GM18502 (cell line): ENCODE measurements around the gene CSRP1.
A peak's percentile ranks its signal among the peaks of the same experiment; 100 is the strongest.
"Not testable (repeated sequence)": the region's sequence is repeated elsewhere in the genome, so short reads cannot be mapped to it uniquely, and the experiment has no call there.

Experiments
- ATAC-seq: cut with Tn5 transposase; IDR thresholded peaks from one replicate; pipeline ENCODE4 v1.9.1; 2021; ENCODE audit warnings: mild to moderate bottlenecking; ENCODE audit not compliant: unreplicated experiment, poor library complexity

CSRP1 gene

DNA sequence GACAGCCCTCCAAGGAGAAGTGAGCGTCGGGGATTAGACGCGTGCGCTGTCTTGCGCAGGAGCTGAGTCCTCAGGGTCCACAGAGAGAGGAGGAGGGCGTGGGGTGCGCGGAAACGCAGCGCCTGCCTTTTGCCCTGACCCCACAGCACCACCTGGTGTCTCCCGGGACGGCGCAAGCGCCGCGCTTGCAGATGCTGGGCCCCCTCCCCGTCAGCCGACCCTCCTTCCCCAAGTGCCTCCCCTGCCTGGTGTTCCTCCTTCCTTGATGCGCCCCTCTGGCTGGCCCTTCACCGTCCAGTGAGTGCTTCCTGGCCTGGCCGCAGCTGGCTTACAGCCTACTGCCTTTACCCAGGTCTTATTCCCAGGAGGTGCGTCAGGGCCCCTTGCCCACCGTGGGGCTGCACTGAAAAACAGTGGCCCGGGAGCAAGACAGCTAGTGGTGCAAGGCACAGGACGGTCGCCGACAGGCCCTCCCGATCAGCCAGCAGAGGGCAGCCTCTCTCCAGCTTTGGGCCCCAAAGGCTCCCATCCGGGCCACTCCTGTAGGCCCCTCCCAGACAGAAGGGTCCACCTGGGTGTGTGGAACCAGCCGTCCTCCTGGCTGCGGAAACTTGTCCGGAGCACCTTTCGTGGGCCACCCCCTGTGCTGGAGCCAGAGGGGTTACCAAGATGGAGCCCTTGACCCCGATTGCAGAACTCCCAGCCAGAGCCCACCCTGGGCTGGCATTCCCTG is 25.0 kb downstream of the CSRP1 start:
- ATAC-seq, result peak; percentile 77

DNA sequence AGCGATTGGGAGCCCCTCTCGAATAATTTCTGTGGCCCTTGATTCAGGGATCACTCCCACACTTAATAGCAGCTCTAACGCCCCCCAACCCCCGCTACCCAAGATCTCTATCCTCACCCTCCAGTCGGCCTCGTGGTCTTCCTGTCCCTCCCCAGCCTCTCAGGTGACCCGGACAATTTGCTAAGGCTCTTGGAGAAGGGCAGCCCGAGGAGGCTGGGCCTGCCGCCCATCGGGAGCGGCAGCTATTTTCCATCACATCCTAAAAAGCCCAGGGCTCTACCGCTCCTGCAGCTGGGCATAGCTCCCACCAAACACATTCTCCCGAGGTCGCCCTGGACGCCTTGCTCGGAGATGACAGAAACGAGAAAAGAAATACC is 25.9 kb downstream of the CSRP1 start:
- ATAC-seq, result no peak

DNA sequence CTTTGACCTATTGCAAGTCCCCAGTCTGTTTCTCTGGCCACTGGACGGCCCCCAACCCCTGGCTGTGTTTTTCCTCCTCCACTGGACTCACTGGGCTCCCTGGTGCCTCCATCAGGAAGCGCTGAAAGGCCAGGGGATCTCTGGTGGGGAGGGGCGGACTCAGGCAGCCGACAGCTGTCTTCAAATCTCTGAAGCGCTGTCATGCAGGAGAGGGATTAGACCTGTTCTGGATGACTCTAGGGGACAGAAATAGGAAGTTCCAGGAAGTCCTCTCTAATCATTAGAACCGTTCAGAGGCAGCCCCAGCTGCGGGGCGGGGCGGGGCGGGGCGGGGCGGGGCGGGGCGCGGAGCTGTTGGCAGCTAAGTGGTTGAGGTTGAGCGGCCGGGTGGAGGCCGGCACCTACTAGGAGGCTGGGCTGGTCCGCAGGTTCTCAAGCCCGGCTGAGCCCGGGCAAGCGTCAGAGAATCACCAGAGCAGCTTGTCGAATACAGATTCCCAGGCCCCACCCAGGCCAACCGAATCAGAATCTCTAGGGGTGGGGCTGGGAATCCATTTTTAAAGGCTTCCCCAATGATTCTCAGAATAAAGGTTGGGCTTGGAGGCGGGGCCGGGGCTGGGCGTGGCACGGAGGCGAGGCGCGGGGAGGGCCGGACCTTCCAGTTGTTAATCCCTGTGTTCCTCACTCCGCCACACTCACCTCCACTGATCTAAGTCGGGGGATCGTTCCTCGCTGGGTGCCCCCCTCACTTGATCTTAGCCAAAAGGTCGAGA is 26.5 kb downstream of the CSRP1 start:
- peak; percentile 68 for ATAC-seq

DNA sequence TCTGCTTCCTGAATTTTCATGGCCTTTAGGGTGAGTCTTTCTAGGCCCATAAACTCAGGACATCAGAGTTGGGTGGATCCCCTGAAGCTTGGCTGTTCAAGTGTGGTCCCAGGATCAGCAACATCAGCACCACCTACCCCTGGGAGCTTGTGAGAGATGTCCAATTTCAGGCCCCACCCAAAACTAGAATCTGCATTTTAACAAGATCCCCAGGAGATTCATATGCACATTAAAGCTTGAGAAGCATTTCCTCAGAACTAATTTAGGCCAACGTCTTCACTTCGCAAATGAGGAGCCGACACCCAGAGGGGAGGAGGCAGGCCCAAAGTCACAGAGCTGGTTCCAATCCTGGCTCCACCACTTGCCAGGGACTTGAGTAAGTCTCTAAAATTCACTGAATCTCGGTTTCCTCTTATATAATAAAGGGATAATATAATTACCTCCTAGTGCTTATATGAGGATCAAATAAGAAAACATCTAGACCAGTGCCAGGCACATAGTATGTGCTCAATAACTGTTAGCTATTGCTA is 27.7 kb downstream of the CSRP1 start:
- no peak for ATAC-seq

DNA sequence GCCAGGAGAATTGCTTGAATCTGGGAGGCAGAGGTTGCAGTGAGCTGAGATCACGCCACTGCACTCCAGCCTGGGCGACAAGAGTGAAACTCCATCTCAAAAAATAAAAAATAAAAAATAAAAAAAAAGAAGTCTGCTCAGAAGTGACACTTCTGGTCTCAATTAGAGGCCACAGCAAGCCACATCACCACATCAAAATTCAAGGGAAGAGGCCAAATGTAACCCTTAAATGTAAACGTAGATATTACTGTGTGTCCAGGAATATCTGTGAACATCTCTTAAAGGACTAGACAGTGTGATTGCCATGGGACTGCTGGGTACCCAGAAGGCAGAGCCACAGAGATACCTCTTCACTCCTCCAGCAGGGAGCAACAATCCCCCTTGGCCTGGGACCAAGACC is 28.3 kb downstream of the CSRP1 start:
- ATAC-seq, result not testable (repeated sequence)

DNA sequence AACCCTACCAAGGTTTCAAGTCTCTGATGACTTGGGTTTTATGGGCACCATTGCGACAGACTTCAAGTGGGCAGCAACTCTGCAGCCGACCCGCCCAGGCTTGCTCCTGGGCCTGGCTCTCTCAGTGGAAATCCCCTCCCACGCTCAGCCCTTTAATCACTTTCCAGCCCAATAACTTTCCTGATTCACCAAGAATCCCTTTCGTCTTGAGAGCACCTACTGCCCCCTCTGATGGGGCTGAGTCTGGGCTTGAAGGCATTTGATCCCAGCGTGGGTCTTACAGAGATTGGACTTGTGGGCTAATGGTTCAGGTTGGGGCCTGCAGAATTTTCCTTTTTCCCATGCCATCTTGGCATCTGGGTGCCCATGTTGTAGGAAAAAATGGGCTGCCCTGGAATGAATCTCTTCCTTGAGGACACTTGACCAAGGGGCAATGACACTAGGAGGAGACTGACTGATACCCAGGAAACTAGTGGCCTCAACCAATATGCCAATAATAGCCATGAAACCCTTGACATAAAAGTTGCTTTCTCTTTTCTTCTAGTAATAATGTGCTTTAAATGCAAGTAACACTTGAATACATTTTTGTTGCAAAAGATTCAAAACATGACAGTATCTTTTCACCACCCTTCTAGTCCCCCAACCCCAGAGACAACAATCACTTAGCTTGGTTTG is 30.1 kb downstream of the CSRP1 start:
- no peak for ATAC-seq

DNA sequence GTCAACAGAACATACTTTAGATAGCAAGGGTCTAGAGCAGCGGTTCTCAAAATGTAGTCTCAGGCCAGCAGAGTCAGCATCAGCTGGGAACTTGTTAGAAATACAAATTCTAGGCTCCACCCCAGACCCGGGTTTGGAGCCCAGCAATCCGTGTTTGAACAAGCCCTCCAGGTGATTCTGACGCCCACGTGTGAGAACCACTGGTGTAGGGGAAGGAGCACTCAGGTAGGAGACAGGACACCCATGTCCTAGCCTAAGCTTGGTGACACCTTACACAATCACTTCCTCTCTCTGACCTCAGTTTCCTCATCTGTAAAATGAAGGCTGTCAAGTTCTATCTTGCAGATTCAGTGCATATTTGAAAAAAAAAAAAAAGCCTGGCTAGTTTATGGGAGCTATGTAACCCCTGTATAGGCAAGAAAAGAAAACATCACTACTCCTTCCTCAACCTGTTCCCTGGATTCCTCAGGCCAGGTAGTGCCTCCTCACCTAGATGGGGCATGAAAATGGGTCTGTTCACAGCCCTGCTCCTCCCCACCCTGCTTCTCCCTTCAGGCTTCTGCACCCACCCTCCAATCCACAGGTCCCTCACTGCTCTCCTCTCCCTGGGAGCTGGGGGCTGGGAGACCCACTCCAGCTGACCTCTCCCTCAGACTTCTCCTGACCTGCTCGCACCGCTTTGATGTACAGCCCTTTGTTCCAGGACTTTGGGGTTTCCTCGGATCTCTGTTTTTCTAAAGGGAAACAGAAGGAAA is 30.8 kb downstream of the CSRP1 start:
- ATAC-seq, result no peak

DNA sequence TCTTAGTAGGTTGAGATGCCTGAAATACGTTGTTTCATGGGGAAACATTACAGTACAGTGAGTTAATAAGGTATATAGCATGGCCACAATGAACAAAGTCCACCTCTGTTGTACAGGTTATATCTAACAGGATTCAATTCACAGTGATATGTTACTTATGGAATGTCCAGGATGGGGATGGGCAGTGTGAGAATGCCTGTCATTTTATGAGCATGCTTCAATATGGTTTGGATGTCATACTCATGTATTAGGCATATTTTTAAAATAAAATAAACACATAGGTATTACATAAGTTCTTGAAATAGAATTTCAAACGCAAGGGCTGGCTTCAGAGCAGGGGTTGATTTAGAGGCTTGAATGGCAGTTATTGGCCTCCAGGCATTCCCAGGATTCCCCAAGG is 31.8 kb downstream of the CSRP1 start:
- ATAC-seq, result no peak

DNA sequence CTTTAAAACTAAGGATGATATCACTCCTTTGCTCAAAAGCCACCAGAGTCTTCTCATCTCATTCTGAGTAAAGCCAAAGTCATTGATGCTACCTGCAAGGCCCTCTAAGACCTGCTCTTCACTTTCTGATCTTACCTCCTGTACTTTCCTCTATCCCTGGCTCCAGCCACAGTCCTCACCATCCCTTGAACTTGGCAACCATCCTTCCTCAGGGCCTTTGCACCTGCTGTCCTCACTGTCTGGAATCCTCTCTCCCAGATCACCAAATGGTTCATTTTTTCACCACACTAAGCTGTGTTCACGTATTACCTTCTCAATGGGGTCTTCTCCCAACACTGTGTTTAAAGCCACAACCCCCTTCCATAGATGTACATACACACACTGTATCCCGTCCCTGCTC is 33.6 kb downstream of the CSRP1 start:
- no peak for ATAC-seq

DNA sequence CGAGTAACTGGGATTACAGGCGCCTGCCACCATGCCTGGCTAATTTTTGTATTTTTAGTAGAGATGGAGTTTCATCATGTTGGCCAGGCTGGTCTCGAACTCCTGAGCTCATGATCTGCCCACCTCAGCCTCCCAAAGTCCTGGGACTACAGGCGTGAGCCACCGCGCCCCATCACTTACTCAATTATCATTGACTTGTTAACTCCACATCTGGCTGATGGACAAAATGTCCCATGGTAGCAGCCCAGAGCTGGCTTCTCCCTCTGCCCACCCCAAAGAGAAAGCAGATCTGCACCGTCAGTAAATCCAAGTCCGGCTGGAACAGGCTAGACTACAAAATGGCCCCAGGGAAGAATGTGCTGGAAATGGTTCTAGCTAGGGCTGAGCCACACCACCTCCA is 34.6 kb downstream of the CSRP1 start:
- ATAC-seq, result not testable (repeated sequence)

DNA sequence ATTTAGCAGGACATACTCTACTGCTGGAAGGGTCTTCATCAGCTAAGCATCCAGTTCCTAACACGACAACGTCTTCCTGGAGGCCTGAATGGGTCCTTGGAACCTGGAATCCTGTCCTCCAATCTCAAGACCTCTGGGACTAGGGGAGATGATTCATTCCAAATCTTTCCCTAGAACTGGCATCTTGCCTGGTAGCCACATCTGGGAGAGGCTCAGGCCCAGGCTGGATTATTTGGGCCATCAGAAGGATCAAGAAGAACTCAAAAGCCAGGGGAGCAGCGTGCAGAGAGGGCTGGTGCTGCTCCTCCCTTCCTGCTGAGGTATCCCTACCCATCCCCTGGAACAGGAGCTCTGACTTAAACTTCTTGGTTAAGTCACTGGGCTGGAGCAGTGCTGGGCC is 35.2 kb downstream of the CSRP1 start:
- ATAC-seq, result no peak

DNA sequence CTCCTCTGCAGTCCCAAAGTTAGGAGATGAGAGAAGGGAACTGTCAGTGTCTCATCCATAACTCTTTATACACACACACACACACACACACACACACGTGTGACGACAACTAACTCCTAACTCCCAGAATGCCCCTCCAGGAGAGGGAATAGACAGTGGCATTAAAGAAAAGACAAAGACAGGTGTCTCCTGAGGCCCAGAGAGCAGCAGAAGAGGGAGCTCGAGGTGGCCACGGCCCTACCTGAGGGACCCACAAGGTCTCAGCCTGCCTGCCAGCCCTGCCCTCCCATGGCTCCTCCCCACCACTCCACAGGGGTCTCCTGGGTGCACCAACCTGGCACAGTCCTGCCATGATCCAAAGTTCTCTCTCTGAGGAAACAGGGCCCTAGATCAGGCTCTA is 36.3 kb downstream of the CSRP1 start:
- no peak for ATAC-seq

DNA sequence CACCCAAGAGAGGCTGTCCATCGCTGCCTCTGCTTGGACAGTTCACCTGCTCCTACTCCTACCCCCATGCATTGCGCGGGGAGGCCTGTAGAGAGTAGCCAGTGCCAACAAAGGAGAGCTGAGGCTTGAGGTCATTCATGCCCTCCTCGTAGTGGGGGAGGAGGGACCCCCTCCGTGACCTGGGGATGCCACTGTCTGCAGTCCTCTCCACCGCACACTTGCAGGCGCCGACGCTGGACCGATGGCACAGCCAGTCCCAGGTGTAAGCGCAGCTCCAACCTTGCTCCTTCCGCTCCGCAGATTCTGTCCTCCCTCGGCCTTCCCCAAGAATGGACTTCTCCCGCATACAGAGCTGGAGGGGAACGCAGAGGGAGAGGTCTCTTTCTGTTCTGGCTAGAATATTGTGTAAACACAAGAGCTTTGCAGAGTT is 37.3 kb downstream of the CSRP1 start:
- no peak for ATAC-seq

DNA sequence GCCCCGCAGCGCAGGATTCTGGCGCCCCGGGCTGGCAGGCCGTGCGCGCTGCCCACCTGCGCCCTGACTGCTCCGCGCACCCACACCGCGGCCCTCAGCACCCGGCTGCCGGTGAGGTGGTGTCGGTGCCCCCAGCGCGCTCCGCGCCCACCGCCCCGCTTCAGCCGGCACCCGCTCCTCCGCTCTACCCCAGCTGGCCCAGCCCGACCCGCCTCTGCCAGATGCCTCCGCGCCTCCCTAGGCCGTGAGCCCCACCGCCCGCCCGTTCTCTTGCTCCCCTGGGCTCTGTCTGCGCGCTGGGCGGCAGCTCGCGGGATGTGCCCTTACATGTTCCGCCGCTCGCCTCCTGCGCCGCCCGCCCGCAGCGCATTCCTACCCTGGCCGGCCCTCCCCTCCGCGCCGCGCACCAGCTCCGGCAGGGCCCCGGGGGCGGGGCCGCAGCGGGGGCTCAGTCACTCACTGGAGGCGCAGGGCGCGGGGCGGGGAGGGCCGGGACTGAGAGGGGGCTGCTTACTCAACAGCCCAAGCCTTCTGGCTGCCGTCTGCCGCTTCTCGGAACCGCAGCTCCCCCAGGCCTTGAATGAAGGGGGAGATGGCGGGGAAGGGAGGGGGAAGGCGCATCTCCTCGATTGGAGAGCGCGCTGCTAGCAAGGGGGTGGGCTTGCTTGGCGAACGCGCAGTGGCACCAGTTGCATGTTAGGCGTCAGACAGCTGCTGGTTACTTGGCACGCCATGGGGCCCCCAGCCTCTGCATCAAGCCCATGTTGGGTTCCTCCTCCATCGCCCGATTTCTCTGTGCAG is 37.9 kb downstream of the CSRP1 start, which contains the start of gene PHLDA3:
Gene PHLDA3 (minus strand): TSS at position 345 of the 801 bp plus-strand sequence. CDS start 402 bp downstream, outside the sequence.
- peak; percentile 88 for ATAC-seq

DNA sequence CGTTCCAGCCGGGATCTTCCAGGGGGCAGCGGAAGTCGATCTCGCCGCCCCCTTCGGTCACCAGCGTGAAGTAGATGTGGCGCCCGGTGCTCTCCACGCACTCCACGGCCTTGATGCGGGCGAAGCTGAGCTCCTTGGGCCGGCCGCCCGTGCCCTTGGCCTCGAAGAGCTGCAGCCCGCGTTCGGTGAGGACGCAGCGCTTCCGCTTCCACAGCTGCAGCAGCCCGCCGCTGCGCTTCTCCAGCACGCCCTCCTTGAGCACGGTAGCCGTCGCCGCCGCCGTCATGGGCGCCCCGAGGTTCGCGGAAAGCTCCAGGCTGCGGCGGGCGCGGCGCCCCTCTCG is 38.5 kb downstream of the CSRP1 start:
- ATAC-seq, result peak; percentile 55

DNA sequence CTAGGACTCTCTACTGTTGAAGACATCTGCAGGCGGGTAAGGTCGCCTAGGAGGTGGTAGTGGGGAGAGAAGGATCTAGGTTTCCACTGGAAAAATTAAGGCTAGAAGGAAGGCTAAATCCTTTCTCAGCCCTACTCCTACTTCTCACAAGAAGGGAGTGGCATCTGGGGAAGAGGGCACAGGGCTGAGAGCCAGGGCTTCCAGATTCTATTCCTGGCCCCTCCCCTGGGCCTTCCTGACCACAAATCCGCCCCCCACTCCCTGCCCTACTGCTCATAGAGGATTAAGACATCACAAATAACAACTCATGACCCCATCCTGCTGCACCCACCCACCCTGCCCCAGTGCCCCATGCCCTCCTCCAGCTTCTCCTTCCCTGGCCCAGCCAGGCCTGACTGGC is 40.4 kb downstream of the CSRP1 start:
- no peak for ATAC-seq

DNA sequence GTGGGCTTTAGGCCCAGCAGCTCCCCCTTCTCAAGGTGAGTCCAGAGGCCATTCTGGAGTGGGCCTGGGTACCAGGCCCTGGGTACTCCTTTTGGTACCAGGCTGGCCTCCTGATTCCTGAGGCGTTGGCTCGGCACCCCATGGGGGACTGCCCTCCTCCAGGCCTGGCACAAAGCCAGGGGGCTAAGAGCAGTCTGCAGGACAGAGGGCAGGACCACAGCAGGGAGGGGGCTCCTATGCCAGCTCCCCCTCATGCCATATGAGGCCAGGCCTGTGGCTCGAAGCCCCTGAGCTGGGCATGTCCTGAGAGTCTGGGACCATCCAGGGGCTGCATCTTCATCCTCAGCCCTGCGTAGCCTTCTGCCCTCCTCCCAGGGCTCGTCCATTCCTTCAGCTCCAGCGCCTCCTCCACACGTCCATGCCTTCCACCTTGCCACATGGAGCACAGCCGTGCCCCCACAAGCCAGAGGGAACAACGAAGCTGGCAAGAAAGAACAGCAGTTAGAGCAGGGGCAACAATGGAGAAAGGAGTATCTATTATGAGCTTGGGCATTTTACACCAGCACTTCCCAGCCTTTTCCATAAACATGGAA is 41.1 kb downstream of the CSRP1 start:
- ATAC-seq, result no peak

DNA sequence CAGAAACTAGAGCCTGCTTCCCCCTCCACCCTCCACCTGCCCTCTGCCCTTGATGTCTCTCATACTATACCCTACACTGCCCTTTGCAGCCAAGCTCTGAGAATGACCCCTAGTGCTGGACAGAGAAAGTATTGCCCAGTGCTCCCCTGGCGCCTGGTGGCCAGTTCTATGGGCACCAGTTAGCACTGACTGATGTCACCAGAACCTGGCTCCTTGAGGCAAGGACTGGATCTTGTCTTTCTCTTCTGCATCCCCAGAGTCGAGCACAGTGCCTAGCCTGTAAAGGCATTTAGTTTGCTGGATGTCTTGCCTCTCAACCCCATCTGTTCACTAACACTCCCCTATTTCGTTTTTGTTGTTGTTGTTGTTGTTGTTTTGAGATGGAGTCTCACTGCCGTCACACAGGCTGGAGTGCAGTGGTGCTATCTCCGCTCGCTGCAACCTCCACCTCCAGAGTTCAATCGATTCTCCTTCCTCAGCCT is 43.8 kb downstream of the CSRP1 start:
- ATAC-seq, result no peak
